ENCODE data around the gene CDH23. TPM values are rescaled to one million over a fixed set of nuclear protein-coding genes. Genes with fewer than 3 reads are reported as not detected.
A peak's percentile ranks its signal among the peaks of the same experiment; 100 is the strongest.

The CDH23 gene
- total and polyA plus RNA-seq, 9 of the 15 experiments (the other 6 are each of a cell fraction or from before 2014, with no cell fraction given) = 0.18 to 1.2 (median 0.47) TPM

GRCh38 chr10:71727738-71728737 lies 331.3 kb downstream of the CDH23 start (continued):
- TF ChIP-seq HMGN3 (IDR thresholded peaks at IDR 0.05; ENCODE audit: borderline replicate concordance, extremely low read depth, insufficient read length, low read depth, low read length) (no peak), BRD4 (IDR thresholded peaks at IDR 0.05) (no peak), CAMTA2 (CRISPR knock-in tag; conservative IDR thresholded peaks at IDR 0.05) (no peak), ADNP (tag; IDR thresholded peaks at IDR 0.05) (no peak), KAT2B (IDR thresholded peaks at IDR 0.05; ENCODE audit: low read depth, low read length) (no peak), ZNF699 (CRISPR knock-in tag; IDR thresholded peaks at IDR 0.05; ENCODE audit: insufficient replicate concordance) (no peak), HDAC1 (IDR thresholded peaks at IDR 0.05) (no peak; a peak in 1 of 4 replicates), SP1 (CRISPR knock-in tag; IDR thresholded peaks at IDR 0.05) (no peak), ZNF57 (CRISPR knock-in tag; IDR thresholded peaks at IDR 0.05) (0 out of 2 replicates have a peak, but pooled peaks have one; percentile 8), MBD2 (IDR thresholded peaks at IDR 0.05; ENCODE audit: borderline replicate concordance, low read depth) (no peak), RCOR1 (IDR thresholded peaks at IDR 0.05; ENCODE audit: borderline replicate concordance in 1 of 2, low read depth in 2 of 2, low read length in 2 of 2) (no peak), YY1 (IDR thresholded peaks at IDR 0.05; ENCODE audit: borderline replicate concordance in 1 of 3, control insufficient read depth in 1 of 3, extremely low read depth in 1 of 3, insufficient read depth in 3 of 3, insufficient read length in 1 of 3, insufficient replicate concordance in 2 of 3, low read depth in 1 of 3, low read length in 2 of 3) (peak in 1 of 3 experiments; percentile 49), OTX1 (CRISPR knock-in tag; IDR thresholded peaks at IDR 0.05) (no peak), HNRNPL (IDR thresholded peaks at IDR 0.05; ENCODE audit: low read depth, low read length) (no peak), RNF2 (IDR thresholded peaks at IDR 0.05) (no peak), CEBPB (tag; IDR thresholded peaks at IDR 0.05) (peak; percentile 36)
- TF ChIP-seq, protein P1, sequence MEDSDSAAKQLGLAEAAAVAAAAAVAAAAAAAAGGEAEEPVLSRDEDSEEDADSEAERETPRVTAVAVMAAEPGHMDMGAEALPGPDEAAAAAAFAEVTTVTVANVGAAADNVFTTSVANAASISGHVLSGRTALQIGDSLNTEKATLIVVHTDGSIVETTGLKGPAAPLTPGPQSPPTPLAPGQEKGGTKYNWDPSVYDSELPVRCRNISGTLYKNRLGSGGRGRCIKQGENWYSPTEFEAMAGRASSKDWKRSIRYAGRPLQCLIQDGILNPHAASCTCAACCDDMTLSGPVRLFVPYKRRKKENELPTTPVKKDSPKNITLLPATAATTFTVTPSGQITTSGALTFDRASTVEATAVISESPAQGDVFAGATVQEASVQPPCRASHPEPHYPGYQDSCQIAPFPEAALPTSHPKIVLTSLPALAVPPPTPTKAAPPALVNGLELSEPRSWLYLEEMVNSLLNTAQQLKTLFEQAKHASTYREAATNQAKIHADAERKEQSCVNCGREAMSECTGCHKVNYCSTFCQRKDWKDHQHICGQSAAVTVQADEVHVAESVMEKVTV (CRISPR knock-in tag; IDR thresholded peaks at IDR 0.05) = no peak
- TF ChIP-seq, protein P2, sequence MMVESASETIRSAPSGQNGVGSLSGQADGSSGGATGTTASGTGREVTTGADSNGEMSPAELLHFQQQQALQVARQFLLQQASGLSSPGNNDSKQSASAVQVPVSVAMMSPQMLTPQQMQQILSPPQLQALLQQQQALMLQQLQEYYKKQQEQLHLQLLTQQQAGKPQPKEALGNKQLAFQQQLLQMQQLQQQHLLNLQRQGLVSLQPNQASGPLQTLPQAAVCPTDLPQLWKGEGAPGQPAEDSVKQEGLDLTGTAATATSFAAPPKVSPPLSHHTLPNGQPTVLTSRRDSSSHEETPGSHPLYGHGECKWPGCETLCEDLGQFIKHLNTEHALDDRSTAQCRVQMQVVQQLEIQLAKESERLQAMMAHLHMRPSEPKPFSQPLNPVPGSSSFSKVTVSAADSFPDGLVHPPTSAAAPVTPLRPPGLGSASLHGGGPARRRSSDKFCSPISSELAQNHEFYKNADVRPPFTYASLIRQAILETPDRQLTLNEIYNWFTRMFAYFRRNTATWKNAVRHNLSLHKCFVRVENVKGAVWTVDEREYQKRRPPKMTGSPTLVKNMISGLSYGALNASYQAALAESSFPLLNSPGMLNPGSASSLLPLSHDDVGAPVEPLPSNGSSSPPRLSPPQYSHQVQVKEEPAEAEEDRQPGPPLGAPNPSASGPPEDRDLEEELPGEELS (CRISPR knock-in tag; IDR thresholded peaks at IDR 0.05; ENCODE audit: borderline replicate concordance) = no peak
- TF ChIP-seq, protein P3, sequence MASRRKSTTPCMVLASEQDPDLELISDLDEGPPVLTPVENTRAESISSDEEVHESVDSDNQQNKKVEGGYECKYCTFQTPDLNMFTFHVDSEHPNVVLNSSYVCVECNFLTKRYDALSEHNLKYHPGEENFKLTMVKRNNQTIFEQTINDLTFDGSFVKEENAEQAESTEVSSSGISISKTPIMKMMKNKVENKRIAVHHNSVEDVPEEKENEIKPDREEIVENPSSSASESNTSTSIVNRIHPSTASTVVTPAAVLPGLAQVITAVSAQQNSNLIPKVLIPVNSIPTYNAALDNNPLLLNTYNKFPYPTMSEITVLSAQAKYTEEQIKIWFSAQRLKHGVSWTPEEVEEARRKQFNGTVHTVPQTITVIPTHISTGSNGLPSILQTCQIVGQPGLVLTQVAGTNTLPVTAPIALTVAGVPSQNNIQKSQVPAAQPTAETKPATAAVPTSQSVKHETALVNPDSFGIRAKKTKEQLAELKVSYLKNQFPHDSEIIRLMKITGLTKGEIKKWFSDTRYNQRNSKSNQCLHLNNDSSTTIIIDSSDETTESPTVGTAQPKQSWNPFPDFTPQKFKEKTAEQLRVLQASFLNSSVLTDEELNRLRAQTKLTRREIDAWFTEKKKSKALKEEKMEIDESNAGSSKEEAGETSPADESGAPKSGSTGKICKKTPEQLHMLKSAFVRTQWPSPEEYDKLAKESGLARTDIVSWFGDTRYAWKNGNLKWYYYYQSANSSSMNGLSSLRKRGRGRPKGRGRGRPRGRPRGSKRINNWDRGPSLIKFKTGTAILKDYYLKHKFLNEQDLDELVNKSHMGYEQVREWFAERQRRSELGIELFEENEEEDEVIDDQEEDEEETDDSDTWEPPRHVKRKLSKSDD (conservative IDR thresholded peaks at IDR 0.05; ENCODE audit: low read length) = no peak
